ENCODE results near the gene PRKCE. TPM values are rescaled to one million over a fixed set of nuclear protein-coding genes. Genes with fewer than 3 reads are reported as not detected.

The PRKCE gene
- total RNA-seq, 4 donors from 2014 or later: 5.9 to 21.2 (median 18.5) TPM

- no peaks in the 10 kb centered on the region for H3K9me3 ChIP-seq
- WGBS, 2 donors (ENCODE audit: low coverage in 1 of 2): 80 to 86% methylated on average over 1 to 4 of the region's 4 CpGs
- no peak overlapping the region for H3K27ac ChIP-seq
- H3K36me3 ChIP-seq: no peaks in the 10 kb centered on the region
- no peak overlapping the region for H3K4me3 ChIP-seq
- no peak for TF ChIP-seq POLR2AphosphoS5 (IDR thresholded peaks at IDR 0.05)
- no peak for TF ChIP-seq POLR2A (IDR thresholded peaks at IDR 0.05)
- TF ChIP-seq EP300 (IDR thresholded peaks at IDR 0.05): no peak
- TF ChIP-seq CTCF (IDR thresholded peaks at IDR 0.05): no peak
- no peaks in the 10 kb centered on the region for H3K27me3 ChIP-seq
- peaks cover 0 to 11% (median 0%) of the 10 kb centered on the region in 3 donors for H3K4me1 ChIP-seq
- no peak for ATAC-seq
Observed at GRCh38 chr2:45867800-45868199, 216.3 kb downstream of the PRKCE start.

- Histone ChIP-seq H3K4me3 (no peak overlapping the region), H3K27ac (no peak overlapping the region), H3K4me1 (peaks cover 0 to 22% (median 8%) of the 10 kb centered on the region in 3 donors), H3K27me3 (no peaks in the 10 kb centered on the region), H3K36me3 (no peaks in the 10 kb centered on the region), H3K9me3 (no peaks in the 10 kb centered on the region)
- WGBS, 2 donors (ENCODE audit: low coverage in 1 of 2): 79 to 83% methylated on average over 4 of the region's 4 CpGs
- ATAC-seq: no peak
- TF ChIP-seq POLR2AphosphoS5 (IDR thresholded peaks at IDR 0.05) (no peak), POLR2A (IDR thresholded peaks at IDR 0.05) (no peak), CTCF (IDR thresholded peaks at IDR 0.05) (no peak), EP300 (IDR thresholded peaks at IDR 0.05) (no peak)
Observed at GRCh38 chr2:45869165-45869501, 217.7 kb downstream of the PRKCE start.

- WGBS, 2 donors (ENCODE audit: low coverage in 1 of 2): 89% methylated on average over 3 of the region's 3 CpGs; no CpG with 5 or more reads in 1 of the 2 donors
- H3K36me3 ChIP-seq: no peaks in the 10 kb centered on the region
- ATAC-seq: no peak
- no peak overlapping the region for H3K4me3 ChIP-seq
- H3K27ac ChIP-seq: no peak overlapping the region
- TF ChIP-seq POLR2AphosphoS5 (IDR thresholded peaks at IDR 0.05) (no peak), EP300 (IDR thresholded peaks at IDR 0.05) (no peak), POLR2A (IDR thresholded peaks at IDR 0.05) (no peak), CTCF (IDR thresholded peaks at IDR 0.05) (no peak)
- H3K9me3 ChIP-seq: no peaks in the 10 kb centered on the region
- H3K4me1 ChIP-seq: peaks cover 0 to 32% (median 11%) of the 10 kb centered on the region in 3 donors
- no peaks in the 10 kb centered on the region for H3K27me3 ChIP-seq
Observed at GRCh38 chr2:45871025-45871424, 219.6 kb downstream of the PRKCE start.

- WGBS, 2 donors (ENCODE audit: low coverage in 1 of 2): 87 to 88% methylated on average over 3 to 4 of the region's 4 CpGs
- H3K27me3 ChIP-seq: no peaks in the 10 kb centered on the region
- peaks cover 0 to 32% (median 11%) of the 10 kb centered on the region in 3 donors for H3K4me1 ChIP-seq
- H3K4me3 ChIP-seq: no peak overlapping the region
- H3K9me3 ChIP-seq: peaks cover 0 to 5% (median 0%) of the 10 kb centered on the region in 3 donors
- no peaks in the 10 kb centered on the region for H3K36me3 ChIP-seq
- no peak overlapping the region for H3K27ac ChIP-seq
- no peak for ATAC-seq
- TF ChIP-seq POLR2A (IDR thresholded peaks at IDR 0.05) (no peak), EP300 (IDR thresholded peaks at IDR 0.05) (no peak), CTCF (IDR thresholded peaks at IDR 0.05) (no peak), POLR2AphosphoS5 (IDR thresholded peaks at IDR 0.05) (no peak)
Observed at GRCh38 chr2:45871541-45871940, 220.1 kb downstream of the PRKCE start.

- TF ChIP-seq CTCF (IDR thresholded peaks at IDR 0.05): no peak
- TF ChIP-seq EP300 (IDR thresholded peaks at IDR 0.05): no peak
- no peak for TF ChIP-seq POLR2A (IDR thresholded peaks at IDR 0.05)
- no peak for TF ChIP-seq POLR2AphosphoS5 (IDR thresholded peaks at IDR 0.05)
- Histone ChIP-seq H3K27me3 (no peaks in the 10 kb centered on the region), H3K27ac (no peak overlapping the region), H3K9me3 (peaks cover 0 to 11% (median 0%) of the 10 kb centered on the region in 3 donors), H3K4me3 (no peak overlapping the region), H3K36me3 (no peaks in the 10 kb centered on the region), H3K4me1 (peaks cover 0 to 32% (median 11%) of the 10 kb centered on the region in 3 donors)
- no peak for ATAC-seq
- WGBS, 2 donors (ENCODE audit: low coverage in 1 of 2): 76 to 88% methylated on average over 4 to 5 of the region's 5 CpGs
Observed at GRCh38 chr2:45872211-45872610, 220.7 kb downstream of the PRKCE start.
